DND-41 (cell line): ENCODE results near the gene SCMH1.

Experiments used
- CTCF ChIP-seq: IDR thresholded peaks from 2 replicates; pipeline ENCODE4 v1.5.1; 2012; ENCODE audit warnings: borderline replicate concordance, low read length, moderate library complexity, mild to moderate bottlenecking; ENCODE audit not compliant: poor library complexity, severe bottlenecking; ENCODE audit errors: extremely low read depth
- EZH2 ChIP-seq: IDR thresholded peaks from 3 replicates; pipeline ENCODE4 v1.6.1; 2012; ENCODE audit warnings: borderline replicate concordance, low read depth, mild to moderate bottlenecking, moderate library complexity, low read length, inconsistent platforms; ENCODE audit not compliant: severe bottlenecking

- TF ChIP-seq CTCF (no peak), EZH2 (no peak)
These were observed 255.8 kb downstream of the SCMH1 start for GRCh38 chr1:40986328-40986783.
